Measurements from ENCODE around the gene RAD54L2.
"Not testable (repeated sequence)": the region's sequence is repeated elsewhere in the genome, so short reads cannot be mapped to it uniquely, and the experiment has no call there.

Gene RAD54L2

GRCh38 chr3:51559411-51559888 lies 20.9 kb downstream of the RAD54L2 start:
- POLR2A ChIA-PET, result no interaction called here

DNA sequence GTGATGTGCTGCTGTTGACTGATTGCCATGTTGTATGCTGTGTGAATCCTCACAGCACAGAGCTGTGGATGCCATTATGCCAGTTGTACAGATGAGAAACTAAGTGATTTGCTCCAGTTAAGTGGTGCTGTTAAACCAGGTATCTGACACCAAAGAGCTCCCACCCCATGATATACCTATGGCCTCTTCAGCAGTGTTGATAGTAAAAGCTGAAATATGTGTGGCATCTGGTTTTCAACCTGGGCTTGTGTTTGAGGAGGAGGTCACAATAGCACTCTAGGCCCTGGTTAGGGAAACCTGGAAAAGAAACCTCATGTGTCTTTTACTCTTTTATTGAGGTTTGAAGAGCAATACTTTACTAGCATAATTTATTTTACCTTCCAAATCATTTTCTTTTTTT lies 21.4 kb downstream of the RAD54L2 start:
- peaks cover 0 to 11% (median 5%) of the 10 kb centered on the region in 4 experiments for H3K36me3 ChIP-seq (ENCODE audit: control insufficient read depth in 4 of 4, insufficient read depth in 4 of 4, low read length in 3 of 4)
- CTCF ChIA-PET, result interaction anchor here (1.2 kb wide), 1 partner anchor 58 kb away, joined by 3 read pairs; no protein-coding TSS in a partner anchor
- H3K9me3 ChIP-seq (ENCODE audit: control extremely low read depth in 1 of 5, control insufficient read depth in 4 of 5, insufficient read depth in 2 of 5, low read depth in 1 of 5, low read length in 4 of 5), result no peaks in the 10 kb centered on the region
- peaks cover 0 to 20% (median 7%) of the 10 kb centered on the region in 4 experiments for H3K4me1 ChIP-seq (ENCODE audit: control extremely low read depth in 1 of 4, control insufficient read depth in 4 of 4, insufficient read depth in 4 of 4, low read length in 3 of 4)
- DNase-seq, result no peak
- no peak overlapping the region for H3K4me3 ChIP-seq (ENCODE audit: control insufficient read depth in 1 of 7, extremely low read depth in 1 of 7, insufficient read depth in 4 of 7, low read depth in 2 of 7, low read length in 6 of 7)
- H3K27me3 ChIP-seq (replicated peaks in 2 of 5; ENCODE audit: control insufficient read depth in 4 of 5, insufficient read depth in 5 of 5, low read length in 4 of 5), result no peaks in the 10 kb centered on the region
- H3K27ac ChIP-seq (ENCODE audit: insufficient read depth in 1 of 2, low read depth in 1 of 2, low read length in 2 of 2, poor library complexity in 1 of 2, severe bottlenecking in 2 of 2), result peak overlapping the region in 1 of 2 experiments; percentile 25
- POLR2A ChIA-PET, result no interaction called here

More at GRCh38 chr3:51559411-51559888, 20.9 kb downstream of the RAD54L2 start:
- 67% methylated on average over 3 of the region's 4 CpGs for WGBS (ENCODE audit: insufficient coverage)
- Histone ChIP-seq H3K4me3 (ENCODE audit: control insufficient read depth in 1 of 7, extremely low read depth in 1 of 7, insufficient read depth in 4 of 7, low read depth in 2 of 7, low read length in 6 of 7) (no peak overlapping the region), H3K27ac (ENCODE audit: insufficient read depth in 1 of 2, low read depth in 1 of 2, low read length in 2 of 2, poor library complexity in 1 of 2, severe bottlenecking in 2 of 2) (no peak overlapping the region), H3K9me3 (ENCODE audit: control extremely low read depth in 1 of 5, control insufficient read depth in 4 of 5, insufficient read depth in 2 of 5, low read depth in 1 of 5, low read length in 4 of 5) (no peaks in the 10 kb centered on the region), H3K27me3 (replicated peaks in 2 of 5; ENCODE audit: control insufficient read depth in 4 of 5, insufficient read depth in 5 of 5, low read length in 4 of 5) (no peaks in the 10 kb centered on the region), H3K36me3 (ENCODE audit: control insufficient read depth in 4 of 4, insufficient read depth in 4 of 4, low read length in 3 of 4) (peaks cover 0 to 11% (median 7%) of the 10 kb centered on the region in 4 experiments), H3K4me1 (ENCODE audit: control extremely low read depth in 1 of 4, control insufficient read depth in 4 of 4, insufficient read depth in 4 of 4, low read length in 3 of 4) (peaks cover 0 to 18% (median 7%) of the 10 kb centered on the region in 4 experiments)
- no peak for DNase-seq
- CTCF ChIA-PET, result interaction anchor here (0.7 to 1.2 kb wide), 2 partner anchors 18 to 58 kb away, joined by 3 read pairs; no protein-coding TSS in a partner anchor

DNA sequence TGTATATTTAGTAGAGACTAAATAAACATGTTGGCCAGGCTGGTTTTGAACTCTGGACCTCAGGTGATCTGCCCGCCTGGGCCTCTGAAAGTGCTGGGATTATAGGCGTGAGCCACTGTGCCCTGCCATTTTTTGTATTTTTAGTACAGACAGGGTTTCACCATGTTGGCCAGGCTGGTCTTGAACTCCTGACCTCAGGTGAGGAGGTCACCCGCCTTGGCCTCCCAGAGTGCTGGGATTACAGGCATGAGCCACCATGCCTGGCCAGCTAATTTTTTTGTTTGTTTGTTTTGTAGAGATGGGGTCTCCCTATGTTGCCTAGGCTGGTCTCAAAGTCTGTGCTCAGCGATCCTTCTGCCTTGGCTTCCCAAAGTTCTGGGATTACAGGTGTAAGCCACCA lies 23.9 kb downstream of the RAD54L2 start:
- CTCF ChIA-PET, result interaction anchor here (1.6 kb wide), 1 partner anchor 19 kb away, joined by 4 read pairs; no protein-coding TSS in a partner anchor
- H3K9me3 ChIP-seq (ENCODE audit: control extremely low read depth in 1 of 5, control insufficient read depth in 4 of 5, insufficient read depth in 2 of 5, low read depth in 1 of 5, low read length in 4 of 5); H3K27ac ChIP-seq (ENCODE audit: insufficient read depth in 1 of 2, low read depth in 1 of 2, low read length in 2 of 2, poor library complexity in 1 of 2, severe bottlenecking in 2 of 2); H3K27me3 ChIP-seq (replicated peaks in 2 of 5; ENCODE audit: control insufficient read depth in 4 of 5, insufficient read depth in 5 of 5, low read length in 4 of 5); H3K4me3 ChIP-seq (ENCODE audit: control insufficient read depth in 1 of 7, extremely low read depth in 1 of 7, insufficient read depth in 4 of 7, low read depth in 2 of 7, low read length in 6 of 7); POLR2A ChIA-PET; DNase-seq; H3K36me3 ChIP-seq (ENCODE audit: control insufficient read depth in 4 of 4, insufficient read depth in 4 of 4, low read length in 3 of 4): not testable (repeated sequence)
- peaks cover 6 to 34% (median 19%) of the 10 kb centered on the region in 4 experiments for H3K4me1 ChIP-seq (ENCODE audit: control extremely low read depth in 1 of 4, control insufficient read depth in 4 of 4, insufficient read depth in 4 of 4, low read length in 3 of 4)
- 96% methylated on average over 4 of the region's 4 CpGs for WGBS (ENCODE audit: insufficient coverage)

GRCh38 chr3:51568036-51568435 lies 29.5 kb downstream of the RAD54L2 start:
- peak overlapping the region in 2 of 7 experiments; percentile 43 to 48 for H3K4me3 ChIP-seq (ENCODE audit: control insufficient read depth in 1 of 7, extremely low read depth in 1 of 7, insufficient read depth in 4 of 7, low read depth in 2 of 7, low read length in 6 of 7)

DNA sequence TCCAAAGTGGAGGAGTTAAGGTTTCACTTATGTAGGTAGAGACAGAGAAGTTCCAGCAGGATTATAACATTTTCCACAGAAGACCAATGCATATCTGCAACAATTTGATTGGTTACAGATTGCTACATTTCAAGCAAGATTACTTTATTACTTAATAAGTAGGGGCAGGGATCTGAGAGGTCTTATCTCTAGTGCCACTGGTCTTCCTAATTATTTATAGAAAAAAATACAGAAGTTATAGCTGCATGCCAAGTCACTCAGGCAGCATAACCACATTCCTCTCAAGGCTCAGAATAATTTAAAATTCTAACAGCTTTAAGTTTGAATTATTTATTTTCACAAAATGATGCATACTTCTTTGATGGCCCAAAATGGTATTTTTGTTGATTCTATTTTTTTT lies 30.5 kb downstream of the RAD54L2 start:
- no peak overlapping the region for H3K27ac ChIP-seq (ENCODE audit: insufficient read depth in 1 of 2, low read depth in 1 of 2, low read length in 2 of 2, poor library complexity in 1 of 2, severe bottlenecking in 2 of 2)
- H3K27me3 ChIP-seq (replicated peaks in 2 of 5; ENCODE audit: control insufficient read depth in 4 of 5, insufficient read depth in 5 of 5, low read length in 4 of 5), result no peaks in the 10 kb centered on the region
- H3K9me3 ChIP-seq (ENCODE audit: control extremely low read depth in 1 of 5, control insufficient read depth in 4 of 5, insufficient read depth in 2 of 5, low read depth in 1 of 5, low read length in 4 of 5), result no peaks in the 10 kb centered on the region
- no peaks in the 10 kb centered on the region for H3K36me3 ChIP-seq (ENCODE audit: control insufficient read depth in 4 of 4, insufficient read depth in 4 of 4, low read length in 3 of 4)
- POLR2A ChIA-PET, result interaction anchor here (0.6 kb wide), 2 partner anchors 56 to 929 kb away, joined by 3 to 4 read pairs; no protein-coding TSS in a partner anchor
- no peak overlapping the region for H3K4me3 ChIP-seq (ENCODE audit: control insufficient read depth in 1 of 7, extremely low read depth in 1 of 7, insufficient read depth in 4 of 7, low read depth in 2 of 7, low read length in 6 of 7)
- H3K4me1 ChIP-seq (ENCODE audit: control extremely low read depth in 1 of 4, control insufficient read depth in 4 of 4, insufficient read depth in 4 of 4, low read length in 3 of 4), result peaks cover 20 to 46% (median 35%) of the 10 kb centered on the region in 4 experiments
- CTCF ChIA-PET, result interaction anchor here (0.6 to 5.8 kb wide), 4 partner anchors 16 to 204 kb away, joined by 3 to 21 read pairs (median 4); partner anchors contain the start of gene RAD54L2
- peak; percentile 45 to 86 (median 76) for DNase-seq

More at GRCh38 chr3:51568036-51568435, 29.5 kb downstream of the RAD54L2 start:
- no peaks in the 10 kb centered on the region for H3K36me3 ChIP-seq (ENCODE audit: control insufficient read depth in 4 of 4, insufficient read depth in 4 of 4, low read length in 3 of 4)
- H3K9me3 ChIP-seq (ENCODE audit: control extremely low read depth in 1 of 5, control insufficient read depth in 4 of 5, insufficient read depth in 2 of 5, low read depth in 1 of 5, low read length in 4 of 5), result no peaks in the 10 kb centered on the region
- no CpG with 5 or more reads among the region's 2 CpGs for WGBS (ENCODE audit: insufficient coverage)
- CTCF ChIA-PET, result interaction anchor here (0.5 to 5.8 kb wide), 4 partner anchors 18 to 112 kb away, joined by 3 to 21 read pairs (median 4); partner anchors contain the start of gene RAD54L2
- no peaks in the 10 kb centered on the region for H3K27me3 ChIP-seq (replicated peaks in 2 of 5; ENCODE audit: control insufficient read depth in 4 of 5, insufficient read depth in 5 of 5, low read length in 4 of 5)
- POLR2A ChIA-PET, result no interaction called here
- peak overlapping the region in 1 of 2 experiments; percentile 49 for H3K27ac ChIP-seq (ENCODE audit: insufficient read depth in 1 of 2, low read depth in 1 of 2, low read length in 2 of 2, poor library complexity in 1 of 2, severe bottlenecking in 2 of 2)
- H3K4me1 ChIP-seq (ENCODE audit: control extremely low read depth in 1 of 4, control insufficient read depth in 4 of 4, insufficient read depth in 4 of 4, low read length in 3 of 4), result peaks cover 20 to 55% (median 41%) of the 10 kb centered on the region in 4 experiments
- DNase-seq, result peak; percentile 14 to 78 (median 62)

GRCh38 chr3:51578238-51578637 lies 39.7 kb downstream of the RAD54L2 start:
- peaks cover 0 to 4% (median 0%) of the 10 kb centered on the region in 5 experiments for H3K9me3 ChIP-seq (ENCODE audit: control extremely low read depth in 1 of 5, control insufficient read depth in 4 of 5, insufficient read depth in 2 of 5, low read depth in 1 of 5, low read length in 4 of 5)
- no peak for DNase-seq
- no peak overlapping the region for H3K27ac ChIP-seq (ENCODE audit: insufficient read depth in 1 of 2, low read depth in 1 of 2, low read length in 2 of 2, poor library complexity in 1 of 2, severe bottlenecking in 2 of 2)
- peaks cover 2 to 16% (median 8%) of the 10 kb centered on the region in 4 experiments for H3K36me3 ChIP-seq (ENCODE audit: control insufficient read depth in 4 of 4, insufficient read depth in 4 of 4, low read length in 3 of 4)
- 97% methylated on average over 3 of the region's 4 CpGs for WGBS (ENCODE audit: insufficient coverage)
- H3K4me3 ChIP-seq (ENCODE audit: control insufficient read depth in 1 of 7, extremely low read depth in 1 of 7, insufficient read depth in 4 of 7, low read depth in 2 of 7, low read length in 6 of 7), result no peak overlapping the region
- no peaks in the 10 kb centered on the region for H3K27me3 ChIP-seq (replicated peaks in 2 of 5; ENCODE audit: control insufficient read depth in 4 of 5, insufficient read depth in 5 of 5, low read length in 4 of 5)
- ChIA-PET POLR2A (no interaction called here), CTCF (no interaction called here)
- no peaks in the 10 kb centered on the region for H3K4me1 ChIP-seq (ENCODE audit: control extremely low read depth in 1 of 4, control insufficient read depth in 4 of 4, insufficient read depth in 4 of 4, low read length in 3 of 4)

DNA sequence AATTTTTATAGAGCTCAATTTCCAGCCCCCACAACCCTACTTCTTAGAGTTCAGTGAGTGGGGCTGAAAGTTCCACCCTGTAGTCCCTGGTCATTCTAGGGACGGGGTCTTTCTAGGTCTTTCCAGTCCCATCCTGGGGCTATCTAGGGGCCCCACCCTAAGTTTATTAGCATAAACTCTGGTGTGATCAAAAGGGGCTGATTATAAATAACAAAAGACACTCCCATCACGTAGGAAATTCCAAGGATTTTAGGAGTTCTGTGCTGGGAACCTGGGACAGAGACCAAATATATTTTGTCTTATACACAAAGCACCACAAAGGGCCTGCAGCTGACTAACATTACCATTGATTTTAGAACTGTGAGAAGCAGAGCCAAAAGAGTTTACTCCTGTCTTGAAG lies 41.9 kb downstream of the RAD54L2 start:
- no peak overlapping the region for H3K4me3 ChIP-seq (ENCODE audit: control insufficient read depth in 1 of 7, extremely low read depth in 1 of 7, insufficient read depth in 4 of 7, low read depth in 2 of 7, low read length in 6 of 7)
- 100% methylated on average over 1 of the region's 2 CpGs for WGBS (ENCODE audit: insufficient coverage)
- H3K27me3 ChIP-seq (replicated peaks in 2 of 5; ENCODE audit: control insufficient read depth in 4 of 5, insufficient read depth in 5 of 5, low read length in 4 of 5), result no peaks in the 10 kb centered on the region
- peaks cover 2 to 16% (median 8%) of the 10 kb centered on the region in 4 experiments for H3K36me3 ChIP-seq (ENCODE audit: control insufficient read depth in 4 of 4, insufficient read depth in 4 of 4, low read length in 3 of 4)
- ChIA-PET POLR2A (no interaction called here), CTCF (interaction anchor here (1.3 to 1.7 kb wide), 2 partner anchors 9 to 44 kb away, joined by 3 to 6 read pairs; no protein-coding TSS in a partner anchor)
- H3K27ac ChIP-seq (ENCODE audit: insufficient read depth in 1 of 2, low read depth in 1 of 2, low read length in 2 of 2, poor library complexity in 1 of 2, severe bottlenecking in 2 of 2), result no peak overlapping the region
- peaks cover 0 to 4% (median 0%) of the 10 kb centered on the region in 5 experiments for H3K9me3 ChIP-seq (ENCODE audit: control extremely low read depth in 1 of 5, control insufficient read depth in 4 of 5, insufficient read depth in 2 of 5, low read depth in 1 of 5, low read length in 4 of 5)
- peaks cover 0 to 4% (median 2%) of the 10 kb centered on the region in 4 experiments for H3K4me1 ChIP-seq (ENCODE audit: control extremely low read depth in 1 of 4, control insufficient read depth in 4 of 4, insufficient read depth in 4 of 4, low read length in 3 of 4)
- no peak for DNase-seq

All from common myeloid progenitor, CD34-positive (primary cell).